Pons (tissue), 1 donor: ENCODE results near the gene ENTPD1.
"Not testable (repeated sequence)": the region's sequence is repeated elsewhere in the genome, so short reads cannot be mapped to it uniquely, and the experiment has no call there.

Source experiments
- DNase-seq: peaks from one replicate; pipeline ENCODE4 v3.0.0-alpha.2; 2016; ENCODE audit warnings: low spot score

Gene ENTPD1

GRCh38 chr10:95866467-95866842, 110.5 kb downstream of the ENTPD1 start:
- no peak for DNase-seq

GRCh38 chr10:95867866-95868265, 111.9 kb downstream of the ENTPD1 start:
- no peak for DNase-seq

- DNase-seq: no peak
Measured at GRCh38 chr10:95872158-95872711, 116.3 kb downstream of the ENTPD1 start.

GRCh38 chr10:95873139-95873538, 117.2 kb downstream of the ENTPD1 start:
- no peak for DNase-seq

GRCh38 chr10:95873651-95874050, 117.7 kb downstream of the ENTPD1 start:
- DNase-seq: no peak

GRCh38 chr10:95874783-95875182, 118.8 kb downstream of the ENTPD1 start:
- not testable (repeated sequence) for DNase-seq

- no peak for DNase-seq
Measured at GRCh38 chr10:95876756-95877155, 120.8 kb downstream of the ENTPD1 start.

- DNase-seq: no peak
Measured at GRCh38 chr10:95877881-95878280, 121.9 kb downstream of the ENTPD1 start.

- DNase-seq: no peak
Measured at GRCh38 chr10:95880704-95881103, 124.7 kb downstream of the ENTPD1 start.

GRCh38 chr10:95881316-95881715, 125.4 kb downstream of the ENTPD1 start:
- no peak for DNase-seq

- no peak for DNase-seq
Measured at GRCh38 chr10:95889830-95890229, 133.9 kb downstream of the ENTPD1 start.

GRCh38 chr10:95896071-95896850, 140.3 kb downstream of the ENTPD1 start:
- peak; percentile 32 for DNase-seq

- DNase-seq: not testable (repeated sequence)
Measured at GRCh38 chr10:95905897-95906580, 150.1 kb downstream of the ENTPD1 start.

GRCh38 chr10:95906677-95907455, 150.9 kb downstream of the ENTPD1 start:
- peak; percentile 73 for DNase-seq

GRCh38 chr10:95907456-95908253, 151.7 kb downstream of the ENTPD1 start, which contains the start of gene CC2D2B:
CC2D2B (plus strand) TSS chr10:95907975; CDS start chr10:95911324, 3,349 bp downstream.
- DNase-seq: peak; percentile 81

GRCh38 chr10:95908450-95908849, 152.5 kb downstream of the ENTPD1 start:
- DNase-seq: no peak

- no peak for DNase-seq
Measured at GRCh38 chr10:95909561-95909960, 153.6 kb downstream of the ENTPD1 start.

GRCh38 chr10:95916039-95916438, 160.1 kb downstream of the ENTPD1 start:
- not testable (repeated sequence) for DNase-seq
